GM18951 (cell line): ENCODE measurements around the gene IL12B.

Experiments used
- POLR2A ChIP-seq: IDR thresholded peaks from 4 replicates; pipeline ENCODE4 v1.6.1; 2011; ENCODE audit warnings: mild to moderate bottlenecking; ENCODE audit not compliant: insufficient read length, insufficient read depth; ENCODE audit errors: extremely low read depth
- in situ Hi-C: fragments of 300-500 bp; cut with MboI; formaldehyde crosslinking; loops from one replicate; pipeline ENCODE4 v1.12.0; 2022; ENCODE audit warnings: low sequenced_read_pairs, mixed read lengths, inconsistent platforms; ENCODE audit not compliant: unreplicated experiment

Gene IL12B

DNA sequence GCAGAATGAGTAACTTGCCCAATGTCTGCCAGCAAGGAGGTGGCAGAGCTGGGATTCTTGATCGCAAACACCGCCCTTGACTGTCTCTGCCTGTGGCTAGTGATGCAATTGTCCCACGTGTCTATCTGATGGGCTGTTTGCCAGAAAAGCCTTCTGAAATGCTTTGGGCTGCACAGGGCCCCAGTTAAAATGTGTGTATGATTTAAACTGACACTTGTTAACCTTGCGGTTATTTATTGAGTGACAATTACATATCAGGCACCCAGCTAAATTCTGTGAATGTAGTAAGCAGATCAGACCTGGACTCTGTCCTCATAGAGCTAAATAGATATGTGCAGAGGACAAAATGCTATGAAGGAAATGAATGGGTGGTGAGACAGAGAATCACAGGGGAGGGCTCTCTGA lies 11.6 kb upstream of the IL12B start:
- in situ Hi-C loops, result no loop called here
- no peak for TF ChIP-seq POLR2A

DNA sequence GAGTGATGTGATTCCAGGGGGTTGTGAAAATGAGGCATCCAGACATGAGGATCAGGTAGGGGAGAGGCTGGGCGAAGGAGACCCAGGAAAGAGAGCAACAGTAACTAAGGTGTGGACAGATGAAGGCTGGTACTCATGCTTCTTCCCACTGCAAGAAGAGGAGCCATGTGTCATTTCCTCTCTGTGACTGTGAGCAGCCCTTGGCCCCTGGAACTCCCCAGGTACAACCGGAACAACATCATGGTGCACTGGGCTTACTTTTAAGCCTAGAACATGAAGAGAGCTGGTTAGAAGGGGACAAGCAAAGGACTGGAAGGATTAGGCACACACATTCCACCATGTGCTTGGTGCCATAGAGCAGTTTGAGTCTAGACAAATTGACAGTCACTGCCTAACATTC lies 10.9 kb upstream of the IL12B start:
- no peak for TF ChIP-seq POLR2A

DNA sequence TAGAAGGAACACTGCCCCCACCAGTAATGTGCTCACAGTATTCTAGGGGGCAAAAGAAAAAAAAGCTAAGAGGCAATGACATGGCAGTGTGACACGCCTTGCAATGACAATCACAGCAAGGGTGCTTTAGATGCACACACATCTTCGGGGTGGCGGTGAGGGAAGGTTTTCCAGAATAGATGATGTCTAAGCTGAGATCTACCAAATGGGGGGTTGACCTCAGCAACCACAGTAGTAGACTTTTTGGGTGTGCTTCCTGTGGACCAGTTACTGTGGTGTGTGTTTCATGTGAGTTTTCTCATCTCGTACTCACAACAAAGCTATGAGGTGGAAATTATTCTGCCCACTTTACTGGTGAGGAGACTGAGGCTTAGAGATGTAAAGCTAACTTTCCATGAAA lies 10.2 kb upstream of the IL12B start:
- TF ChIP-seq POLR2A, result no peak
- in situ Hi-C loops, result no loop called here

More for the DNA sequence above, 10.9 kb upstream of the IL12B start:
- in situ Hi-C loops, result no loop called here

DNA sequence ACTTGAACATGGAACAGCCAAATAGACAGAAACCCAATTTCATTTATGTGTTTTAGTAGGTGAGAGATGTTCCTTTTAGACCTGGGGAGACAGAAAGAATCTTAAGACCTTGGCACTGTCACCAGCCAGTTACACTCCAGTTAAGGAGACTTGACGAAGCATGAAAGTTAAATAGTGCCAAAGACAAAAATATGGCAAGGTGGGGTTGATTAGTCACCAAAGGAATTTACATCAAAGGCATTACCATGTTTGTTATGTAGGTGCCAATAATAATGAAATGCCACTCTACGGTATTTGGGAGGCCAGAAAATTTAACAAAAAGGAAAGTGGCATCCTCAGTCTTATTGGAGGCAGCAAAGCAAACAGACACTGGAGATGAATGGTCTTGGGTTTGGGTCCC lies 9.2 kb upstream of the IL12B start:
- TF ChIP-seq POLR2A, result no peak
- in situ Hi-C loops, result loop anchor here (10.0 kb wide), 1 partner anchor 85 kb away; no protein-coding TSS in a partner anchor

DNA sequence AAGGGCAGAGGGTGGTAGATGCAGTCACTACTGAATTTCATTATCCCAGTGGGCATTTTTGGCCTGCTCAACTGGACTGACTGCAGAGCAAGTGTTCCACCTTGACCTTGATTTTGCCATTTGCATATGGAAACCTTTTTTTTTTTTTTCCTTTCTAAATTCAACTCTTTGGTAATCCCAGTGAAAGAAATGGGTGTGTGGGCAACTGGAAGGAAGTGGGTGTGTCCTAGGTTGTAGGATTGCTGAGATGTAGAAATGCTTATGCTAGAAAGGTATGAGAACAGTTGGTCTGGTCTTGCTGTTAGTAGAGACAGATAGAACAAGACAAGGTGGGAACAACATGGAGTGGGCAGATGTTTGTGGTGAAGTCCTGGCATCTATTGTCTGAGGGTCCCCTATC lies 7.8 kb upstream of the IL12B start:
- TF ChIP-seq POLR2A, result no peak

DNA sequence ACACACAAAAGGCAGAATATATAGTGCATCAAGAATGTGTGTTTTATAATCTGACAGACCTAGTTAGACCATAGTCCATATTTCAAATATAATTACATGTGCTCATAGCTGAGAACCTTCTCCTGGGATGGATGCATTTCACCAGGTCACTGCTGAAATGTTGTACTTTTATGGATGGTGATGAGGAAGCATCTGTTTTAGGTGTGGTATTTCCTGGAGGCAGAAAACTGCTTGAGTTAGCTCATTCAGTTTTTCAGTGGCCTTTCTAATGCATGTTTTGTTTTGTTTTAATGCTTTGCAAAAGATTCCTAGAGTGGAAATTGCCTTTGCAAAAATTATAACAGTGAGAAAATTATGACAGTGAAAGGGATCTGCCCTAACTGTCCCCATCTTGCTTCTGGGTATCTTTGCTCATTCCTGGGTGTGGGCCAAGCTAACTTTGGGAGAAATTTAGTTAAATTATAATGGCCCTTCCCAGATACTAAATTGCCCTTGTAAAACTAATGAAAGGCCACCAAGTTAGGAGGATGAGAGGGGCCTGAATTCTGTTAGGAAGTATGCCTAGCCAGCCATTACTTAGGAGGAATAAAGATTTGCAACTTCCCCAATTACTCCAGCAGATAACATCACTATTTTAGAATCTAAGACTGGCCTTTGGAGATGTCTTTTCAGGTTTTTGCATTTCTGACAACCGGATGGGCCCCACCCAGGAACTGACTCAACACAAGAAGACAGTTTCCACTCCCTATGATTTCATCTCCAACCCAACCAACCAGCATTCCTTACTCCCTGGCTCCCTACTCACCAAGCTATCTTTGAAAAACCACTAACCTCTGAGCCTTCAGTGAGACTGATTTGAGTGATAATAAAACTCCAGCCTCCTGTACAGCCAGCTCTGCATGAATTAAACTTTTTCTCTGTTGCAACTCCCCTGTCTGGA lies 7.0 kb upstream of the IL12B start:
- in situ Hi-C loops, result loop anchor here (10.0 kb wide), 1 partner anchor 88 kb away; no protein-coding TSS in a partner anchor
- no peak for TF ChIP-seq POLR2A

More for the DNA sequence above, 7.8 kb upstream of the IL12B start:
- in situ Hi-C loops, result loop anchor here (10.0 kb wide), 1 partner anchor 87 kb away; no protein-coding TSS in a partner anchor

DNA sequence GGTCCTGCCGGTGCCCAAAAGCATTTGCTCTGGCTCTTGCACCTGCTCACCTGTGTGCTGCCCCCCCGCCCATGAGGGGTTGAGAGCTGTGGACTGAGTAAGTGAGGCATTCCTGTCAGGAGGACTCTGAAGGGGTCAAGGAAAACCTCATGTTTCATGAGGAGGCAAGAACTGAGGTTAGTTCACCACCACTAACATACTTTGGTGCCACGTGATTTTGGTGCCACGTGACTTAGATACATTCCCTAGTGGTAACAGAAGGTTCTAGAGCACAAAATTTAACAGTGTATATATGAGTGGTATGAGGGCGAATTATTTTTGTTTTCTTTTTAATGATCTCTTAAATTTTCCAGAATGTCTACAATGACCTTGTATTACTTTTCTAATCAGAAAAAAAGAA lies 6.3 kb upstream of the IL12B start:
- TF ChIP-seq POLR2A, result no peak
- in situ Hi-C loops, result loop anchor here (10.0 kb wide), 1 partner anchor 88 kb away; no protein-coding TSS in a partner anchor

DNA sequence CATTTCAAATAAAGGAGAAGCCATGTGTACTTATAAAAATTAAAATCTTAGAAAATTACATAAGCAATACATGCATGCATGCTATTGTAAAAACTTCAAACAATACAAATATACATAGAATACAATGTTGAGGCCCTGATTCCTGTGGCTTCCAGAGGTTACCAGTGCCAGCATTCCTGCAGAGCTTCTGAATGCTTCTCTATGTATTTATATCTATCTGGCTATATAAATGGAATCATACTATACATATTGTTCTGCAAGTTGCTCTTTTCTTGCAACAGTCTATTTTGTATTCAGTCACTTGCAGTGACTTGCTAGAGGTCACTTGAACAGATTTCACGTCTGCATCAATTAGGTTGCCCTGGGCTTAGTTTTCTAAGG lies 3.2 kb upstream of the IL12B start:
- no peak for TF ChIP-seq POLR2A
- in situ Hi-C loops, result loop anchor here (10.0 kb wide), 1 partner anchor 91 kb away; no protein-coding TSS in a partner anchor

DNA sequence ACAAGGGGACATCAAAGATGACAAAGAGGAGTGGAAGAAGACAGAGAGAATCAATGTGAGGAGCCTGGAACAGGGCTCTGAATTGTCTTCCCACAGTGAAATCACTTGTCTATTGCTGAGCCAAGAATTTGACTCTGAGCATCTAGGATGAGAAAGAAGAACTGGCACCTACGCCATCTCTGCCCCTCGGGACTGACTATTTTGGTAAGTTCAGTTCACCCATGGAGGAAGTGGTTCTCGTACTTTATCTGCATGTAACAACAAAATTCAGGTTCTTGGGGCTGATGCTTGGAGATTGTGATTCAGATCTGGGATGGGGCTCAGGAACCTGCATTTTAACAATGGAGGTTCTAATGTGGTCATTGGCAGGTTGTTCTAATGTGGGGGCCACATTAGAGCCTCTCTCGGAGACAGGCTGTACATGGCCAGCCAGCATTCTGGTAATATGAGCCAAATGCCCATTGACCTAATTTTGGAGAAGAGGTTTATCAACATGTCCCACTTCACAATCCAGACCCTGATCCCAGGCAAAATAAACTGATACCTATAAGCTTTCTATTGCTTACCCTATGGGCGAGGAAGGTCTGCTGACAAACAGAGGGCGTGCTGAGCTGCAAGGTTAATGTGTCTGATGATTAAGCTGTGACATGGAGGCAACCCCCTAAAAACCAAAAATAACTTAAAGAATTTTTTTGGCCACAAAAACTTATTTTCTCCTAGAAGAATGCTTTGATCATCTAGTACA lies 2.7 kb upstream of the IL12B start:
- in situ Hi-C loops, result loop anchor here (10.0 kb wide), 1 partner anchor 92 kb away; no protein-coding TSS in a partner anchor

DNA sequence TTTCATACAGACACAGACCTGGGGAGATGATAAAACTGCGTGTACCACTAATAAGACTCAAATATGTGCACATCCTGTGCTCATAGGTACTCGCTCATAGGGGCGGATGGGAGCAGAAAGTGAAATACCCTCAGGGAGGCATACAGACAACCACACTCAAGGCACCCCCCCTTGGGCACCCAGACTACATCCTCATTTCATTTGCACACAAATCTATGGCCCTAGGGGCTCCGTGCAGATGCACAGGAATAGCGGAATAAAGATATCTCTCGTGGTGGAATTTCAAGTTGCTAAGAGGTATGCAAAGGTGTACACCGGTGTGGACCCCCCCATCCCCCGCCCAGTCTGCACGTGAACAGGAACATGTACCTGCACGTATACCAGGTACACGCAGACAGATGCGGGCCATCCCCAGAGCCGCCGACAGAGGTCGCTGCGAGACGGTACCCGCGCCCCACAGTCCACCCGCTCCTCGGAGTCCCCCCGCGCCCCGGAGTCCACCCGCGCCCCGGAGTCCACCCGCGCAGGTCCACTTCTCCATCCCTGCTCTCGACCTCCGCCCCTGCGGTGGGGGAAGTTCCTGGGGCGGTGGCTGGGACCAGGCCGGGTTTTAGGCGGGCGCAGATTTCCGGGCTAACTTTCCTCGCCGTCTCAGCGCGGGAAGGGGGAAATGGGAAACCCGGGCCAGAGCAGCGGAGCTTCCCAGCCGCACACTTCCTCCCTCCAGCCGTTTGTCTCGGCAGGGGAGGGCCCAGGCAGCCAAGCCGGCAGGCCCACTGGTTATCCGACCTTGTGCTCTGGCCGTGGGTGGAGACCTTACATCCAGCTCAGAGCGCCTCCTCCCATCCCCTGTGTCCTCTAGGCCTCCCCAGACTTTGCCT lies 1.0 kb upstream of the IL12B start:
- no peak for TF ChIP-seq POLR2A
- in situ Hi-C loops, result loop anchor here (10.0 kb wide), 1 partner anchor 93 kb away; no protein-coding TSS in a partner anchor

More for the DNA sequence above, 2.7 kb upstream of the IL12B start:
- no peak for TF ChIP-seq POLR2A

DNA sequence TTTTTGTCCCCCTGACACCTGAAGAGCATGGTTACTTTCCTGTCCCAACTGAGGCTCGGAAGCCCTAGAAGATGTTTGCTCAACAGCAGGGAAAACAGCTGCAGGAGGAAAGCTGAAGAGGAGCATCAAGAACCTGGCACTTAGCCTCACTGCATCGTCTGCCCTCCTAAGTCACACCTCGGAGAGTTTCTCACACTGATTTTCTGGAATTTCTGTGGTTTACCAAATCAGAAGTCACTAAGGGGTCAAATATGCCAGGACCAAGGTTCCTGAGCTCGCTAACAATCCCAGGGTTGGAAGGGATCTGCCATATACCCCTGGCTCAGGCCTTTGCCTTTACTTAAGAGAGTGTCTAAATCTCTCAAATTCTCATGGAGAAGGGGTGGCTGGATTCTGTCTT lies 5.3 kb downstream of the IL12B start:
- no peak for TF ChIP-seq POLR2A
- in situ Hi-C loops, result no loop called here

DNA sequence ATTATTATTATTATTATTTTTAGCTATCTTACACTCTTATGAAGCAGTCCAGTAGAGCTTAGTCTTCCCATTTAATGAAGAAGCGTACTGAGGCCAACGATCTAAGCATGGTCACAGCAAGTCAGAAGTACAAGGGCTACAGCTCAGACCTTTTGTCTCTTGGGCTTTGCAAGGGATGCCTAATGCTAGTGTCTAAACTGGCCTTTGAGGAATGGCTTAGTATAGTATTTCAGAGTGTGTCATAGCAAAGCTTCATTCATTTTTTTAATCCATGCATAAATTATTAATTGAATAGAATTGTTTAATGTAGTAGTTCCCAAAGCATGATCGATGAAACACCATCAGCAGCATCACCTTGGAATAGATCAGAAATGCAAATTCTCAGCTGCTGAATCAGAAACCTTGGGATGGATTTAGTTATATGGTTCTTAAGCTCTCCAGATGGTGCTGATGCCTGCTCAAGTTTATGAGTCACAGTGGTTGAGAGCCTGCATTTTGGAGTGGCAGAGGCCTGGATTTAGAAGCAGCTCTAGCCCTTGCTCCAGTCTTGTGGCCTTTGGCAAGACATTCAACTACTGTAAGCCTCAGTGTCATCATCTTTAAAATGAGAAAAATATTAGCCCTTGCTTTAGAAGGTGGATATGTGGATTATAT lies 6.1 kb downstream of the IL12B start:
- in situ Hi-C loops, result no loop called here

More for the DNA sequence above, 6.1 kb downstream of the IL12B start:
- TF ChIP-seq POLR2A, result no peak
